Psoas muscle (tissue), 8 donors: ENCODE measurements around the gene STT3B. TPM values are rescaled to one million over a fixed set of nuclear protein-coding genes. Genes with fewer than 3 reads are reported as not detected.
A peak's percentile ranks its signal among the peaks of the same experiment; 100 is the strongest.

Source experiments
- ATAC-seq, 4 donors: fragments of 200-7000 bp; cut with Tn5 transposase; one replicate each; pipeline ENCODE4 v1.9.1; 2020; ENCODE audit warnings: moderate library complexity in 3 of 4, mild to moderate bottlenecking in 2 of 4
- DNase-seq, 2 donors: peaks; one replicate each; pipeline ENCODE4 v3.0.0-alpha.2; 2020
- H3K27ac ChIP-seq: fragments of 200-600 bp; one replicate; pipeline ENCODE4 v1.8.0; 2022
- H3K27me3 ChIP-seq, 3 donors: fragments of 200-600 bp in 1 of 3; one replicate each; pipeline versions ENCODE4 v1.6.1 to v1.8.0; 2013 to 2022; ENCODE audit warnings: low read length in 2 of 3, mild to moderate bottlenecking in 2 of 3, moderate library complexity in 1 of 3; ENCODE audit not compliant: insufficient read depth in 3 of 3
- H3K36me3 ChIP-seq, 2 donors: fragments of 200-600 bp in 1 of 2; one replicate each; pipeline versions ENCODE4 v1.6.1 to v1.8.0; 2013 to 2022; ENCODE audit warnings: low read depth in 1 of 2, mild to moderate bottlenecking in 1 of 2, moderate library complexity in 1 of 2; ENCODE audit not compliant: insufficient read depth in 1 of 2
- H3K4me1 ChIP-seq: fragments of 200-600 bp; one replicate; pipeline ENCODE4 v1.8.0; 2022
- H3K4me3 ChIP-seq: fragments of 200-600 bp; one replicate; pipeline ENCODE4 v1.8.0; 2022; ENCODE audit warnings: mild to moderate bottlenecking
- H3K9me3 ChIP-seq: fragments of 200-600 bp; one replicate; pipeline ENCODE4 v1.8.0; 2022
- WGBS, 3 donors: extraction: QIAGEN DNeasy Blood & Tissue Kit; methylation state at CpG; one replicate each; pipeline versions ENCODE4 v1.1.6 to v1.1.7; 2013; 5-methylcytosine and 5-hydroxymethylcytosine counted together
- intact Hi-C, 2 donors: fragments of 100-400 bp; cut with DNase I; formaldehyde crosslinking; loops; one replicate each; pipeline versions ENCODE4 v1.11.0 to v1.14.2; 2022
- polyA plus RNA-seq, 3 donors: library from polyadenylated mRNA; stranded (reverse); fragments of 200-250 nt; gene quantifications; one replicate each; pipeline ENCODE4 v1.2.3, GENCODE V29; 2013
- total RNA-seq, 4 donors: library from RNA; stranded (reverse); fragmentation: NEBNext Ultra II Directional in 2 of 4; extraction: Animal tissue kit (Norgen Biotek cat#: 25700) in 2 of 4; gene quantifications; one replicate each; pipeline versions ENCODE4 v1.2.1 to v1.2.4, GENCODE V29; 2021 to 2023
- TF ChIP-seq, protein P1 (sequence below): fragments of 200-600 bp; IDR thresholded peaks from one replicate; pipeline ENCODE4 v1.8.0; 2022; ENCODE audit warnings: antibody characterized with exemption
- donor health status: healthy with polysubstance abuse.
- donor health status: DM: no; HTN: no; CAD: no; lungs with moderate emphysema.
- donor health status: Bipolar disorder and iron deficiency.
- donor health status: healthy.
- donor health status: DM: yes; HTN: yes; CAD: no.
- donor health status: DM: no; HTN: no; CAD: no.
- donor health status: DM: no; HTN: no; CAD: no.
- donor health status: DM: yes; HTN: yes; CAD: no.

Gene STT3B
- total and polyA plus RNA-seq, 7 donors: 33.8 to 95.5 (median 56.9) TPM

DNA sequence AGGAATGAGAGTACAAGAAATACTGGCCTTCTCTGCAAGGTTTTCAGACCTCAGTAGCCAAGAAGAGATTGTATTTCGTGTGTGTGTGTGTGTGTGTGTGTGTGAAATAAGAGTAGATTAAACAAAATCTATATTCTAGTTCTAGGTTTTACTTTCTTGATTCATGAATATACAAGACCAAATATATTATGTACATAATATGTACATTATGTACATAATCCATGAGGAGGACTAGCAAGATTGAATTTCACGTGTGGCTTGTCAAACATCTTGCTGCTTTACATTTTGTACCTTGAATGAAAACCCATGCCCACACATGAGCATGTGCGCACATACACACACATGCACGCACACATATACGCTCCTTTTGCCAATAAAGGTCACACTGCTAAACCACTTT lies 18.2 kb upstream of the STT3B start:
- Histone ChIP-seq H3K9me3 (no peaks in the 10 kb centered on the region), H3K36me3 (no peaks in the 10 kb centered on the region), H3K27ac (no peak overlapping the region), H3K4me3 (no peak overlapping the region), H3K27me3 (no peaks in the 10 kb centered on the region), H3K4me1 (no peaks in the 10 kb centered on the region)
- ATAC-seq: no peak
- no peak for DNase-seq
- 88 to 92% (median 89%) methylated on average over 5 of the region's 5 CpGs for WGBS, 3 donors
- intact Hi-C loops: no loop called here
- TF ChIP-seq, protein P1, sequence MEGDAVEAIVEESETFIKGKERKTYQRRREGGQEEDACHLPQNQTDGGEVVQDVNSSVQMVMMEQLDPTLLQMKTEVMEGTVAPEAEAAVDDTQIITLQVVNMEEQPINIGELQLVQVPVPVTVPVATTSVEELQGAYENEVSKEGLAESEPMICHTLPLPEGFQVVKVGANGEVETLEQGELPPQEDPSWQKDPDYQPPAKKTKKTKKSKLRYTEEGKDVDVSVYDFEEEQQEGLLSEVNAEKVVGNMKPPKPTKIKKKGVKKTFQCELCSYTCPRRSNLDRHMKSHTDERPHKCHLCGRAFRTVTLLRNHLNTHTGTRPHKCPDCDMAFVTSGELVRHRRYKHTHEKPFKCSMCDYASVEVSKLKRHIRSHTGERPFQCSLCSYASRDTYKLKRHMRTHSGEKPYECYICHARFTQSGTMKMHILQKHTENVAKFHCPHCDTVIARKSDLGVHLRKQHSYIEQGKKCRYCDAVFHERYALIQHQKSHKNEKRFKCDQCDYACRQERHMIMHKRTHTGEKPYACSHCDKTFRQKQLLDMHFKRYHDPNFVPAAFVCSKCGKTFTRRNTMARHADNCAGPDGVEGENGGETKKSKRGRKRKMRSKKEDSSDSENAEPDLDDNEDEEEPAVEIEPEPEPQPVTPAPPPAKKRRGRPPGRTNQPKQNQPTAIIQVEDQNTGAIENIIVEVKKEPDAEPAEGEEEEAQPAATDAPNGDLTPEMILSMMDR: no peak

DNA sequence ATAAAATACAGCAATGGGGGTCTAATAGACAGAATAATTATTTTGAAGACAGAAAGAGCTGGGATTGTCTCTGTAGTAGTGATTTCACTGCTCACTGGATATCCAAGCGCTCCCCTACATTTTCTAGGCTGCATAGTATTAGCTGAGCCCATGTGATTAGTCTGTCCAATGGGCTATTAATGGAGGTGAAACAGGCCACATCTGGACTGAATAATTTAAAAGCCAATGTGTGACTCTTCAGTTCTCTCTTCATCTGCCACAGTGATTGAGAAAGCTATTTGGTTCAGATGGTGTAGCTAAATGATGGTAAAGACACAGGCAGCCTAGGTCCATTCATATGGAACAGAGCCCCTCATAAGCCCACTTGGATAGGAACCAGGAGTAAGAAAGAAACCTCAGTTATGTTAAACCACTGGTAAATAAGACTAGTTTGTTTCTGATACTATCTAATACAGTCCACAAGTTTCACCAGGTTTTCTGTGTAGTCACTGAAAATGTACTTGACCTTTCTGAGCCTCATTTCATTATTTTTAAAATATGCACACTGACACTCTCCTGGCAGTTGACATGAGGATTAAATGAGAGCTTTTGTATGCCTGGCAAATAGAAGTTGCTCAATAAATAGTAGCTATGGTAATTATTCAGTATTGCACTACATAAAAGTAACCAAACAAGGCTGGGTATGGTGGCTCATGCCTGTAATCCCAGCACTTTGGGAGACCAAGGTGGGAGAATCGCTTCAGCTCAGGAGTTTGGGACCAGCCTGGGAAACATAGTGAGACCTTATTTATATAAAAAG lies 17.0 kb upstream of the STT3B start:
- DNase-seq (no peak), ATAC-seq (no peak)
- Histone ChIP-seq H3K4me1 (no peaks in the 10 kb centered on the region), H3K27me3 (no peaks in the 10 kb centered on the region), H3K9me3 (no peaks in the 10 kb centered on the region), H3K27ac (no peak overlapping the region), H3K4me3 (no peak overlapping the region), H3K36me3 (no peaks in the 10 kb centered on the region)
- intact Hi-C loops: no loop called here
- WGBS, 3 donors: 95 to 98% (median 95%) methylated on average over 2 of the region's 2 CpGs
- TF ChIP-seq, protein P1: no peak

DNA sequence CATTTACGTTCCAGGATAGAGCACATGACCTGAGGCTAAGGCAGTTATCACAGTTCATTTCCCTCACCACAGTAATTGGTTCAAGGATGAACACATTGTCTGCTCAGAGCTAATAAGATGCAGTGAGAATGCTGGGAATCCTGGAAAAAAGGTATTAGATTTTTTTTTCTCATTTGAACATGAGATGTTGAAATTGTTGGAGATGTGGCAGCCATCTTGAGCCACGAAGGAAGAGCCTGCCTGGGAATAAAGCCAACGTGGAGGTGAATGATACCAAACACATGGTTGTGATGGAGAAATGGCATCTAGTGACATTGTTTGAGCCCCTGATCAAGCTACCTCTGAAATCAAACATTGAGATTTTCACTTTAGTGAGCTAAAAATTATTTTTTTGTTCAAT lies 16.0 kb upstream of the STT3B start:
- TF ChIP-seq, protein P1: no peak

DNA sequence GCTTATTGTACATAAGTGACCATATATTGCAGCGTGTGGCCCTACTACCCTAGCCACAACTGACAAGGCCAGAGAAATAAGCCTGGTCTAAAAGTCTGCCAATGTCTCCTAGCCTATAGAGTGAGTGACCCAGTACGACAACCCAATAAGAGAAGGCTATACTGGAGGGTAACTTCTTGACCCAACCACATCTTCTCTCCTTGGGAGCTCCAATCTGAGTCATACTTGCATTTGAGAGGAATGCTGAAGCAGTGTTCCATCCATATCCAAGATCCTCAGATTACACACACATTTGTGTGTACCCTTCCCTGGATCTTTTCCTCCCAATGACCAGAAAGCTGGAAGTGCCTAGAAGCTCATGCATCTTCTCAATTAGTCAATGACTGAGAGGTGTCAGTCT lies 11.3 kb upstream of the STT3B start:
- Histone ChIP-seq H3K27ac (no peak overlapping the region), H3K4me3 (no peak overlapping the region), H3K9me3 (no peaks in the 10 kb centered on the region), H3K4me1 (no peaks in the 10 kb centered on the region), H3K36me3 (no peaks in the 10 kb centered on the region), H3K27me3 (no peaks in the 10 kb centered on the region)
- no peak for ATAC-seq
- intact Hi-C loops: no loop called here
- DNase-seq: no peak
- TF ChIP-seq, protein P1: no peak
- WGBS, 3 donors: 94 to 100% (median 98%) methylated on average over 2 of the region's 2 CpGs

More for the DNA sequence above, 16.0 kb upstream of the STT3B start:
- no peak overlapping the region for H3K27ac ChIP-seq
- H3K4me3 ChIP-seq: no peak overlapping the region
- WGBS, 3 donors: 77 to 84% (median 82%) methylated on average over 3 of the region's 3 CpGs
- intact Hi-C loops: no loop called here
- H3K4me1 ChIP-seq: no peaks in the 10 kb centered on the region
- no peaks in the 10 kb centered on the region for H3K27me3 ChIP-seq
- DNase-seq (no peak), ATAC-seq (no peak)
- H3K9me3 ChIP-seq: no peaks in the 10 kb centered on the region
- no peaks in the 10 kb centered on the region for H3K36me3 ChIP-seq

DNA sequence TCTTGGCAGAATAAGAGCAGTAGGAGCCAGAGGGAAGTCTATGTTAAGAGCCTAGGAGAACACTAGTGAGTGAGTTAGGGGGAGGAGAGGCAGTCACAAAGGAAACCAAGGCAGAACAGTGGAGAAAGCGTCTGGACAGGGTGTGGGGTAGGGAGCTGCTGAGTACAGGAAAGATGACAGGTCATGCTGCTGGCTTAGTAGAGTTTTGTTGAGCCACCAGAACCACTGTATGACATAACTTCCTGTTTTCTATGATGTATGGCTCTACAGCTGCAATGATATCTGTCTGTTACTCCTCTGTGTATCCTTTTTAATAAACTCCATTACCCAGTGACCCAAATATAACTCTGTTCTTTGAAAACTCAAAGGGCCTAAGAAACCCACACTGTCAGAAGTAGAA lies 10.6 kb upstream of the STT3B start:
- H3K9me3 ChIP-seq: no peaks in the 10 kb centered on the region
- H3K27ac ChIP-seq: no peak overlapping the region
- TF ChIP-seq, protein P1: no peak
- no peaks in the 10 kb centered on the region for H3K4me1 ChIP-seq
- 44 to 59% (median 56%) methylated on average over 1 of the region's 1 CpG for whole genome bisulfite sequencing, 3 donors
- H3K4me3 ChIP-seq: no peak overlapping the region
- H3K36me3 ChIP-seq: no peaks in the 10 kb centered on the region
- no peaks in the 10 kb centered on the region for H3K27me3 ChIP-seq
- no peak for DNase-seq
- intact Hi-C loops: no loop called here
- peak; percentile 31 to 53 (median 40) for ATAC-seq
